ENCODE data around the gene PIGP. TPM values are rescaled to one million over a fixed set of nuclear protein-coding genes. Genes with fewer than 3 reads are reported as not detected.

Gene PIGP
- total and polyA plus RNA-seq, 4 experiments from 2014 or later: 17.2 to 31.5 (median 25.6) TPM

- ChIA-PET POLR2A (ENCODE audit: partially characterized antibody) (interaction anchor here (0.7 to 1.8 kb wide), 5 partner anchors 27 to 492 kb away, joined by 3 to 8 read pairs (median 4); partner anchors contain the start of gene VPS26C), CTCF (ENCODE audit: partially characterized antibody) (interaction anchor here (0.8 to 1.3 kb wide), 3 partner anchors 9 to 149 kb away, joined by 3 read pairs; no protein-coding TSS in a partner anchor)
- peak overlapping the region; percentile 91 for H3K27ac ChIP-seq (ENCODE audit: low read depth, low read length)
- Mint-ChIP-seq H3K4me3 (peak overlapping the region; percentile 77 to 88 (median 84)), H3K27ac (peak overlapping the region; percentile 88 to 98 (median 93)), H3K4me1 (peaks cover 27 to 53% (median 36%) of the 10 kb centered on the region in 4 donors), H3K9me3 (peaks cover 0 to 4% (median 0%) of the 10 kb centered on the region in 8 donors), H3K27me3 (no peaks in the 10 kb centered on the region), H3K36me3 (peaks cover 15 to 18% of the 10 kb centered on the region in 2 donors)
- no peaks in the 10 kb centered on the region for H3K27me3 ChIP-seq (ENCODE audit: insufficient read depth, low read length)
- no peaks in the 10 kb centered on the region for H3K9me3 ChIP-seq (ENCODE audit: control insufficient read depth in 1 of 2, low read length in 2 of 2)
- DNase-seq: no peak
- H3K4me1 ChIP-seq (ENCODE audit: insufficient read depth, low read length): peaks cover 36% of the 10 kb centered on the region
- no peaks in the 10 kb centered on the region for H3K36me3 ChIP-seq (ENCODE audit: insufficient read depth, low read length)
- intact Hi-C loops (cut with micrococcal nuclease): loop anchor here (1.0 to 5.0 kb wide), 3 partner anchors 82 to 1696 kb away; partner anchors contain the start of gene DYRK1A
- H3K4me3 ChIP-seq (ENCODE audit: low read length in 2 of 2): peak overlapping the region; percentile 83 to 91
These were observed 1.2 kb downstream of the PIGP start for GRCh38 chr21:37071561-37072273.

- intact Hi-C loops (cut with micrococcal nuclease): no loop called here
- DNase-seq: no peak
- peak overlapping the region in 1 of 7 donors; percentile 66 for H3K27ac Mint-ChIP-seq
- no peaks in the 10 kb centered on the region for H3K27me3 Mint-ChIP-seq
- Histone ChIP-seq H3K36me3 (ENCODE audit: insufficient read depth, low read length) (peaks cover 4% of the 10 kb centered on the region), H3K27ac (ENCODE audit: low read depth, low read length) (no peak overlapping the region), H3K27me3 (ENCODE audit: insufficient read depth, low read length) (no peaks in the 10 kb centered on the region), H3K4me3 (ENCODE audit: low read length in 2 of 2) (no peak overlapping the region), H3K4me1 (ENCODE audit: insufficient read depth, low read length) (peaks cover 3% of the 10 kb centered on the region), H3K9me3 (ENCODE audit: control insufficient read depth in 1 of 2, low read length in 2 of 2) (no peaks in the 10 kb centered on the region)
- H3K4me3 Mint-ChIP-seq: no peak overlapping the region
- peaks cover 14 to 25% of the 10 kb centered on the region in 2 donors for H3K36me3 Mint-ChIP-seq
- no peaks in the 10 kb centered on the region for H3K9me3 Mint-ChIP-seq
- POLR2A ChIA-PET (ENCODE audit: partially characterized antibody): no interaction called here
- H3K4me1 Mint-ChIP-seq: peaks cover 2 to 10% (median 7%) of the 10 kb centered on the region in 4 donors
- CTCF ChIA-PET (ENCODE audit: partially characterized antibody): no interaction called here
These were observed 7.2 kb downstream of the PIGP start for GRCh38 chr21:37065561-37066177.

GRCh38 chr21:37064841-37065240, 8.0 kb downstream of the PIGP start:
- Histone ChIP-seq H3K27me3 (ENCODE audit: insufficient read depth, low read length) (no peaks in the 10 kb centered on the region), H3K4me1 (ENCODE audit: insufficient read depth, low read length) (no peaks in the 10 kb centered on the region), H3K9me3 (ENCODE audit: control insufficient read depth in 1 of 2, low read length in 2 of 2) (no peaks in the 10 kb centered on the region), H3K4me3 (ENCODE audit: low read length in 2 of 2) (no peak overlapping the region), H3K36me3 (ENCODE audit: insufficient read depth, low read length) (peaks cover 4% of the 10 kb centered on the region), H3K27ac (ENCODE audit: low read depth, low read length) (no peak overlapping the region)
- intact Hi-C loops (cut with micrococcal nuclease): no loop called here
- peaks cover 11 to 25% of the 10 kb centered on the region in 2 donors for H3K36me3 Mint-ChIP-seq
- H3K4me3 Mint-ChIP-seq: no peak overlapping the region
- DNase-seq: no peak
- ChIA-PET CTCF (ENCODE audit: partially characterized antibody) (no interaction called here), POLR2A (ENCODE audit: partially characterized antibody) (no interaction called here)
- H3K4me1 Mint-ChIP-seq: peaks cover under 1 to 4% (median 1%) of the 10 kb centered on the region in 4 donors
- H3K9me3 Mint-ChIP-seq: no peaks in the 10 kb centered on the region
- peak overlapping the region in 1 of 7 donors; percentile 19 for H3K27ac Mint-ChIP-seq
- H3K27me3 Mint-ChIP-seq: no peaks in the 10 kb centered on the region

- no peak overlapping the region for H3K4me3 Mint-ChIP-seq
- peaks cover 0 to 3% (median 0%) of the 10 kb centered on the region in 4 donors for H3K4me1 Mint-ChIP-seq
- intact Hi-C loops (cut with micrococcal nuclease): no loop called here
- H3K9me3 ChIP-seq (ENCODE audit: control insufficient read depth in 1 of 2, low read length in 2 of 2): no peaks in the 10 kb centered on the region
- no peaks in the 10 kb centered on the region for H3K9me3 Mint-ChIP-seq
- no peak overlapping the region for H3K4me3 ChIP-seq (ENCODE audit: low read length in 2 of 2)
- H3K27me3 Mint-ChIP-seq: no peaks in the 10 kb centered on the region
- DNase-seq: no peak
- H3K36me3 Mint-ChIP-seq: peaks cover 5 to 18% of the 10 kb centered on the region in 2 donors
- H3K36me3 ChIP-seq (ENCODE audit: insufficient read depth, low read length): peaks cover 4% of the 10 kb centered on the region
- no peak overlapping the region for H3K27ac ChIP-seq (ENCODE audit: low read depth, low read length)
- no peaks in the 10 kb centered on the region for H3K4me1 ChIP-seq (ENCODE audit: insufficient read depth, low read length)
- POLR2A ChIA-PET (ENCODE audit: partially characterized antibody): no interaction called here
- CTCF ChIA-PET (ENCODE audit: partially characterized antibody): no interaction called here
- no peaks in the 10 kb centered on the region for H3K27me3 ChIP-seq (ENCODE audit: insufficient read depth, low read length)
- H3K27ac Mint-ChIP-seq: no peak overlapping the region
These were observed 9.4 kb downstream of the PIGP start for GRCh38 chr21:37063433-37063832.

- no peak overlapping the region for H3K4me3 Mint-ChIP-seq
- CTCF ChIA-PET (ENCODE audit: partially characterized antibody): interaction anchor here (1.2 kb wide), 1 partner anchor 9 kb away, joined by 3 read pairs; no protein-coding TSS in a partner anchor
- POLR2A ChIA-PET (ENCODE audit: partially characterized antibody): no interaction called here
These were observed 10.3 kb downstream of the PIGP start for GRCh38 chr21:37062593-37062935.

GRCh38 chr21:37061926-37062592, 10.8 kb downstream of the PIGP start:
- peaks cover 0 to 3% (median 0%) of the 10 kb centered on the region in 4 donors for H3K4me1 Mint-ChIP-seq
- intact Hi-C loops (cut with micrococcal nuclease): no loop called here
- no peak overlapping the region for H3K4me3 ChIP-seq (ENCODE audit: low read length in 2 of 2)
- peaks cover 4% of the 10 kb centered on the region for H3K36me3 ChIP-seq (ENCODE audit: insufficient read depth, low read length)
- POLR2A ChIA-PET (ENCODE audit: partially characterized antibody): no interaction called here
- H3K4me1 ChIP-seq (ENCODE audit: insufficient read depth, low read length): no peaks in the 10 kb centered on the region
- no peaks in the 10 kb centered on the region for H3K27me3 Mint-ChIP-seq
- peaks cover 1 to 13% of the 10 kb centered on the region in 2 donors for H3K36me3 Mint-ChIP-seq
- no peaks in the 10 kb centered on the region for H3K27me3 ChIP-seq (ENCODE audit: insufficient read depth, low read length)
- no peak overlapping the region for H3K4me3 Mint-ChIP-seq
- no peaks in the 10 kb centered on the region for H3K9me3 ChIP-seq (ENCODE audit: control insufficient read depth in 1 of 2, low read length in 2 of 2)
- CTCF ChIA-PET (ENCODE audit: partially characterized antibody): interaction anchor here (1.0 to 1.2 kb wide), 2 partner anchors 9 to 73 kb away, joined by 3 to 5 read pairs; no protein-coding TSS in a partner anchor
- no peaks in the 10 kb centered on the region for H3K9me3 Mint-ChIP-seq
- H3K27ac Mint-ChIP-seq: no peak overlapping the region
- H3K27ac ChIP-seq (ENCODE audit: low read depth, low read length): no peak overlapping the region
- DNase-seq: no peak

More at GRCh38 chr21:37062593-37062935, 10.3 kb downstream of the PIGP start:
- intact Hi-C loops (cut with micrococcal nuclease): no loop called here
- no peaks in the 10 kb centered on the region for H3K27me3 ChIP-seq (ENCODE audit: insufficient read depth, low read length)
- H3K4me3 ChIP-seq (ENCODE audit: low read length in 2 of 2): no peak overlapping the region
- peaks cover 0 to 3% (median 0%) of the 10 kb centered on the region in 4 donors for H3K4me1 Mint-ChIP-seq
- peaks cover 3 to 15% of the 10 kb centered on the region in 2 donors for H3K36me3 Mint-ChIP-seq
- H3K4me1 ChIP-seq (ENCODE audit: insufficient read depth, low read length): no peaks in the 10 kb centered on the region
- H3K27me3 Mint-ChIP-seq: no peaks in the 10 kb centered on the region
- peaks cover 4% of the 10 kb centered on the region for H3K36me3 ChIP-seq (ENCODE audit: insufficient read depth, low read length)
- no peak overlapping the region for H3K27ac Mint-ChIP-seq
- no peak overlapping the region for H3K27ac ChIP-seq (ENCODE audit: low read depth, low read length)
- no peaks in the 10 kb centered on the region for H3K9me3 ChIP-seq (ENCODE audit: control insufficient read depth in 1 of 2, low read length in 2 of 2)
- no peaks in the 10 kb centered on the region for H3K9me3 Mint-ChIP-seq
- no peak for DNase-seq

GRCh38 chr21:37060296-37060695, 12.6 kb downstream of the PIGP start:
- Mint-ChIP-seq H3K36me3 (peaks cover 0 to 8% of the 10 kb centered on the region in 2 donors), H3K27ac (no peak overlapping the region)

More at GRCh38 chr21:37060296-37060695, 12.6 kb downstream of the PIGP start:
- H3K27me3 ChIP-seq (ENCODE audit: insufficient read depth, low read length): no peaks in the 10 kb centered on the region
- H3K4me3 Mint-ChIP-seq: no peak overlapping the region
- POLR2A ChIA-PET (ENCODE audit: partially characterized antibody): no interaction called here
- H3K27me3 Mint-ChIP-seq: no peaks in the 10 kb centered on the region
- H3K4me3 ChIP-seq (ENCODE audit: low read length in 2 of 2): no peak overlapping the region
- no peak for DNase-seq
- intact Hi-C loops (cut with micrococcal nuclease): no loop called here
- H3K4me1 ChIP-seq (ENCODE audit: insufficient read depth, low read length): no peaks in the 10 kb centered on the region
- H3K9me3 Mint-ChIP-seq: no peaks in the 10 kb centered on the region
- H3K9me3 ChIP-seq (ENCODE audit: control insufficient read depth in 1 of 2, low read length in 2 of 2): no peaks in the 10 kb centered on the region
- H3K36me3 ChIP-seq (ENCODE audit: insufficient read depth, low read length): peaks cover under 1% of the 10 kb centered on the region
- peaks cover 0 to 3% (median 0%) of the 10 kb centered on the region in 4 donors for H3K4me1 Mint-ChIP-seq
- CTCF ChIA-PET (ENCODE audit: partially characterized antibody): no interaction called here
- no peak overlapping the region for H3K27ac ChIP-seq (ENCODE audit: low read depth, low read length)
